Stimulated activated CD8-positive, alpha-beta memory T cell treated with anti-CD3 and anti-CD28 coated beads, Interleukin-15, amount 100 ng/mL, for 4 hours (primary cell): ENCODE data around the gene LRMDA.

ENCODE experiments used
- DNase-seq, 2 donors: peaks; one replicate each; pipeline ENCODE4 v3.0.0-alpha.2; 2020; ENCODE audit warnings: low read depth in 2 of 2

The LRMDA gene

DNA sequence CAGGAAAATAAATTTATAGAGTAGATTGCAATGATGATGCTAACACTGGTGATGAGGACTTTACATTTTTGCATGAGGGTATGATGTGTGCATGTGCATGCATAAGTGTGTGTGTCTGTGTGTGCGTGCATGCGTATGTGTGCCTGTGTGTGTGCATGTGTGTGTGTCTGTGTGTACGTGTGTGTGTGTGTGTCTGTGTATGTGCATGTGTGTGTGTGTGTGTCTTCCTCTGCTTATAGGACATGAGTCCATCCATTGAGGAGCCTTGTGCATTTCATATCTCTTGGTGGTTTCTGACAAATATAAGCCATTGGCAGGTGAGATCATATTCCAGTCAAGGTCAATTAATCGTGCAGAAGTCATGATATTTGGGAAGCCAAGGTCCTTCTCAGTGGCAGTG, 277.8 kb downstream of the LRMDA start:
- no peak for DNase-seq

GRCh38 chr10:75709811-75710210, 278.4 kb downstream of the LRMDA start:
- no peak for DNase-seq

GRCh38 chr10:75712242-75712880, 280.9 kb downstream of the LRMDA start:
- DNase-seq, result no peak

DNA sequence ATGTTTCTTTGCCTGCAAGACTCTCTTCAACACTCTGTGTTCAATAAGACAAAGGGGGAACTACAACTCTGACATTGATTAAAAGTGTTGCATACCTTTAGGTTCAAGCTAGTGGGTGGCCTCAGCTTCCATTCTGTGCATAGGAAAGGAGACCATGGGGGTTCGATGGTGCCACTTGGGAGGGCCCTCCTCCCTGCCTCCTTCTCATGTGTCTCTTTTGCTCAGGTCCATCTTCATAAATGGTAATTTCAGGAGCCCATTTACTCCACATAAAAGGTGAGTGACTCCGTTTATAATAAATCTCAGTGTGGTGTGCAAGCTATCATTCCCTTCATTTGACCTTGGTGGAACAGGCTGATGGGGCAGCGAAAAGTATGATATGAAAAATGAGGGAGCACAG, 285.1 kb downstream of the LRMDA start:
- DNase-seq, result no peak

GRCh38 chr10:75717126-75717916, 285.9 kb downstream of the LRMDA start:
- no peak for DNase-seq

DNA sequence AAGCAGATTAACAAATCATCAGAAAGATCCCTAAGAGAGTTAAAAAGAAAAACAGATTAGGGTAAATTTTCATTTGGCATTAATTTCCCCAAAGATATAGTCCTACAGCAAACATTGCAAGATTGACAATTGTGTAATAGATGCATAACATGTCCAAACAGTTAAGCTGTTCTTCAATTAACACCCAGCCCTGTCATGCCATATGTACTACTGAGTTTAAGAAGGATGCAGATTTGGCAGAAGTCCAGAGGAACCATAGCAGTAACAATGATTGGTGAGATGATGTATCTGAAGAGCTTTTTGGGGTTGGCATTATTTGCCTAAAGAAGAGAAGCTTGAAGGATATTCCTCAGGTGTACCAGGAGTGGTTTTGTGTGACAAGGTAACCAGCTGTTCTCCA, 287.6 kb downstream of the LRMDA start:
- DNase-seq, result no peak

DNA sequence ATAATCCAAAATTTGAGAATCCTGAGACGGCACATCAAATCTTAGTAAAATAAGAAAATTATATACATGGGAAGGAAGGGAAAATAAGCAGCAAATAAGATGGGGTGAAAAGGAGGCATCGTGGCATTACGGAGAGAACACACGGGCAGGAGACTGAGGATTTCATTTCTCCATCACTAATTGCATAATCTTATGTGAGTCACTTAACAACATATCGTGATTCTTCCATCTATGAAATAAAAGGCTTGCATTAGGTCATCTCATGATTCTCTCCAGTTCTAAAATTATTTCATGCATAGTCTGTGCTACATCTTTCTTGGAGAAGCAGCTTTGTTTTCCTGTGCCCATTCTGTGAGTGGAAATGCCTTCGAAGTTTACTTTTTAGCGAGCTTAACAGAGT, 288.7 kb downstream of the LRMDA start:
- no peak for DNase-seq

DNA sequence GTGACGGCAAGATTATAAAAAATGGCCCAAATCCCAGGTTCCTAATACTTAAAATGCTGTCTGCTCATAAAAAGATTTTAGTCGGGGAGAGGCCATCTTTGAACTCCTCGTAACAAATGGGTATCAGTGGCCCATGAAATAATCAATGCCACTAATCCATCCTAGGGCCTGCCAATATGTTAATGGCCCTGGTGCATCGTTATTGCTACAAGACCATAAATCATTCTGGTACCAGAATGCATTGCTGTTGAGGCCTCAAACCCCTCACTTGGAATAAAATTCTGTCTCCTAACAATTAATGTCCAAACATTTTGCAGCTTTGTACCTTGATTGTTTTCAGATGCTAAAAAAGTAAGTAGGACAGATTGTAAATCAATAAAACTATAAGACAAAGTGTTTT, 290.6 kb downstream of the LRMDA start:
- no peak for DNase-seq

- DNase-seq, result no peak
Measured at GRCh38 chr10:75722609-75723008, 291.2 kb downstream of the LRMDA start.

DNA sequence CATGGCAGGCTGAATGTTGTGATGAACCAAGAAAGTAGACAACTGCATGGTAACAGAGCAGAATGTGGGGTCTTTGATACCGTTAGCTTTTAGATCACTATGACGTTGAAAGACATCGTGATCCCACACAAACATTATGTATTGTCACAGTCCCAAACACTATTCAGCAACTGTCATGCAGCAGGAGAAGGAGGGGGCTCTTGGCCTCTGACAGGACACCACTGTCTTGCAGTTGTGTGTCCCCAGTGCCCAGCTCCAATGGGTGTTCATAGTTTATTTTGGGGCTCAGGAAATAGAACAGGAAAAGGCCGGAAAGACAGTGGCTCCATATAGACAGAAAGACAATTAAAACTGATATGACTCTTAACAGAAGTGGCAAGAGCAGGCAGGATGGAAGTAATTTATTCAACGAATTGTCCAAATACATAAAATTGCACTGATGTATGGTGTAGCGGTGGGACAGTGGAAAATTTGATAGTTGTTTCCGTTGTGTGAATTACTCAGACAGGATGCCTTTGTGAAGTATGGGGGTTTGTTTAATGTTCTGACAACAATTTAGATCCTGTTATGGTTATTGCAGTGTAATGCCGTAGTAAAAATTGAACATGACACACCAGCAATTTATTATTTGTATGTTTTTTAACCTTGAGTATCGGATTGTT, 292.0 kb downstream of the LRMDA start:
- no peak for DNase-seq

DNA sequence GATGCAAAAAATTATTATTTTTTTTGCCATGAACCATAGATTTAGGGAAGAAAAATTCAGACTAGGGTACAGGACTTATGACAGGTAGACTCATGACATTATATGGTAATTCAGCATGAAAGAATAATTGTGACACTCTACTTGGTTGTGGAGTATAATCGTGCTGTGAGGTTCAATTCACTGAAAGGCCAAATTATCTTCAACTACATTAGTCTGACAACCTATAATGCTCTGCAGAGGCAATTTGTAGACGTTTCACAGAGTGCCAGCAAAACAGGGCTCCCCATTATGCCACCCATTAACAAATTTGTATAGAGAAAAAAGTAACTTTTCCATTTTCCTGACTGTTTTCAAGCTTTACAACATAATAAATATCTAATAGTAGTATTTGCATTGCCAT, 292.6 kb downstream of the LRMDA start:
- no peak for DNase-seq

- DNase-seq, result no peak
Measured at GRCh38 chr10:75726522-75727483, 295.4 kb downstream of the LRMDA start.

DNA sequence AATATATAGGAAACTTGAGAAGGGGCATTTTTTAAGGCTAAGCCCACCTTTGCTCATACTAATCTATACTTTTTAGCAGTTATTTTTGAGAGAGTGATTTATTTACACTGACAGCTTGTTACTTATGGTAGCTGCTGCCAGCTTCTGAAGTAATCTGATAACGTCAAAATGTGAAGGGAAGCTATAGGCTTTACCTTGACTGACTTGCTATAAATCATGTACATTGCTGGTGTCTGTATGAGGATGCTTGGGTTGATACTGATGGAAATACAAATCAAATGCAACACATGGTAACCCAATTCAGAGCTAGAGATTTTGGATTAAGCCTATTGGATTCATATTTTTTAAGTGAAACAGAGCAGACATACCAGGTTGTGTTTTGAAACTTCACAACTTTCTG, 299.4 kb downstream of the LRMDA start:
- DNase-seq, result no peak

DNA sequence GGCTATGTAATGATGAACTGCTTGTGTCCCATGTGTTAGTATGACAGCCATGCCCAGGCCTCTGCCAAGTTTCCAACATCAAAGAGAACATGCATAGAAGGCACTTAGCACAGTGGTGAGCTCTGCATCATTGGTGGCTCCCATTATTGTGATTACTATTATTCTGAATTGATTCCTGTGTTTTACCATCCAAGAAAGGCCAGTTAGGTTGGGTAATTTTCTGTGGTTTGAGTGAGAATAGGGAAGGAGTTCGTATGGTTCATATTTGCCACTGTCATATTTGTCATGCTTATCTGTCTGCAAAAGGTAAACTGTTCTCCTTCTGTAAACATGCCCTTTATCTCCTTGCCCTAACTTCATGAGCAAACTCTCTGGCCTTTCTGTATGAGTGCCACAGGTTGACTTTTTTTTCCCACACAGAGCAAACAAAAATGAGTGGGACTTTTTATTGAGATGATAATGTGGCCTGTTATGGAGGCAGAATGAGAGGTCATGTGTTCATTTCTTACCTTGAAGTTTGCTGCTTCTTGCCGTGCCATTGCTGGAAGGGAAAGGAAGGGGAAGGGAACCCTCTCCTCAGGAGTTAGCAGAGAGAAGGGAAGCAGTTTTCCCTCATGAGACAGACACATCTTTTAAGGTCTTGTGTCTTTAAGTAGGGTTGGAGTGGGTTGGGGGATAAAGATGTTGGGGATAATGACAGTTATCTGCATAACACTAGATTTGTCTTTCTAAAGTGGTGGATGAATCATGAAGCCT, 301.9 kb downstream of the LRMDA start:
- no peak for DNase-seq

DNA sequence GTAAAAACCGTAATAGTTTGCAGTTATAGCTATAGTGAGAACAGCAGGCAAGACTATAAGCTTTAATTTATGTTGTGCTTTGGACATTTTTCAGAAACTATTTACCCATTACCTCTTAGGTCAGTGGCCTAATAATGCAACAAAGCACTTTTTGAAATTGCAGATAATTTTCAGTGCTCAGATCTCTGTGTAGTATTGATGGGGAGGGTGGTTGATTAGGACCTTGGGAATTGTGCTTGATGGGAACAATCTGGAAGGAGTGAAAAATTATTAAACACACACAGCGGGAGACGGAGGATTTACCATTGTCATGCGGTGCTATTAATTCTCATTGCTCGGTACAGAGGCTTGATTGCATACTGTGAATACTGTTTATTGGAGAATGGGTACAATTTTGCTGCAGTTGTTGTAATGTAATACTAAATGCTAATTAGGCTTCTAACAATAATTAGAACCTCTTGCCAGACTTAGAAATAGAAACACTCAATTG, 304.8 kb downstream of the LRMDA start:
- no peak for DNase-seq

DNA sequence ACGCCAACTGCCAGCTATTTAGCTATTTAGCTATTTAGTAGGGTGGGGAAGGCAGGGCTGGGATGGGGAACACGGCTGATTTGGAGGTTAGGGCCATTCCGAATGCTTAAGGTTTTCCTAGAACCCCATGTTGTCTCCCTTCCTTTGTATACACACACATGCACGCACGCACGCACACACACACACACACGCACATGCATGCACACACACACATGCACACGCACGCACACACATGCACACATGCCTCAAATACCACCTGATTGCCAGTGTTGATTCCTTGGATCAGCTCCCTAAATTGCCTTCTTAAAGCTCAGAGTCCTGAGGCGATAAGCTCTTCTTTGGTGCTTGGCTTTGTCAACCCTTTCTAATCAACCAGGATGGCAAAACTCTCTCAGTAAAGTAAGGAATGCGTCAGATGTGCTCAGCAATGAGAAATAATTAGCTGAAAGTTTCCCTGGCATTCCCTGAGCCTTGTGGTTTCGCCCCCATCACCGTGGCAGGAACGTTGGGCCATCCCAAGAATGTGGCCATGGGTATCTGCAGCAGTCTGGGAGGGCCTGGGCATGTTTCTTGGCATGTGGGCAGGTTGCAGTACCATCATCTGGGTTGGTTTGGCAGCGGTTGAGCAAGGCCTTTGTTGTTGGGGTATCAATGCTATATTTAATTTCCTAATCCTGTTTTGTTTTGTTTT, 305.6 kb downstream of the LRMDA start:
- no peak for DNase-seq

DNA sequence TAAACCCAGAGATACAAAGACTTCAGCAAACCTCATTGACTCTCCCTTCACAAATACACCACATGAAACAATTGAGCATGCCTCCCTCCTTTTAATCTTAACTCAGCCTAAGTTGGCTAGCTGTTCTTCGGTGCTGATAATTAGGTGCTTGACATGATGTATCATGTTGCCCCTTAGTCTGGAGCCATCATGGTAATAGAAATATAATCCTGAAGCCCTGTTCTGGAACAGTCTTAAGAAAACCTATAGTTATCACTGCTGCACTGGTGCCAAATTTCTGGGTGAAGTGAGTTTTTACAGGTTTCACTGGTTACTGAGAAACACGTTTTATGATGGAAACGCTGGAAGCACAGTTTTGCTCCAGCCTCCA, 306.1 kb downstream of the LRMDA start:
- DNase-seq, result no peak

DNA sequence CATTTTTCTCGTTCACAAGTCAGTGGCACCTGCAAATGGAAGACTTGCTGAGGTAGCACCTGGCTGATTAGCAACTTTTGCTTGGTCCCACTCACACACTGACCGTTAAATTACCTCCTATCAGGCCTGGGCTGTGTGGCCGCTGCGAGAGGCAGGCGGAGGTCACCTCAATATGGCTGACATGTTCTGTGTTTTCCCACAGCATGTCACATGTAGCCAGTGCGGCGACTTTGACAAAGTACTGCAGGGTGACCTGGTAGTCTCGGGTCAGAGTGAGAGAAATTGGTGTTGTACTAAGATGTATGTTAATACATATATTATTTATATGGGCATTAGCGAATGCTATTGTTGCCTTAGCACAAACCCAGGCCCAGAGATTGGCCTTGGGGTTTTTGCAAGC, 307.5 kb downstream of the LRMDA start:
- no peak for DNase-seq

DNA sequence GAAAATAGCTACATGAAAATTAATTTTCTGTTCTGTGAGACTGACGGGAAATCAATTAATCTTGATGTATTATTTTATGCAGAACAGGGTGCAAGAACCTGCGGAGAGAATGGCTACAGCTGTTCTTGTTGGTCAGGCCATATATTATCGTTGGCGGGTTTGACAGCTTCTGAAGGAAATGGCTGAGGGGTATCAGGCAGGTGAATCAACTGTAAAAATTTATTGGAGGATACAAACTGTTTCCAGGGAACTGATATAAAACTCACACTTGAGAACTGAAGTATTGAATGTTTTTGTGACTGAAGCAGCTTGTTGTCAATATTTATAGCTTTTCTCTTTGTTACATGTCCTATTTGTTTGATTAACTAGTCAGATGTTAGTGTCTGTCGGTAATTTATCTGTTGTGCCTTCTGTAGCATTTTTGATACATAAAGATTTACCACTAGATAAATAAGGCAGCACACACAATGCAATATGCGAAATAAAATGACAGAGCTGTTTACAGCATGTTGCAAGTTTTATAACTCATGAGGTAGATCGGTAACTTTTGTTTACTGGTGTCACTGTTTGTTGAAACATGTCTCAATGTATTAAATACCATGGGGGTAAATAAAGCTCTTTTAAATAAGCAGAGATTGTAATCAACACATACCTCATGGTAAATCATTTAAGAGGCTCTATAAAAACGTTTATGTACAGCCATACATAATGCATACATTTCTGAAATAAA, 308.2 kb downstream of the LRMDA start:
- no peak for DNase-seq

- no peak for DNase-seq
Measured at GRCh38 chr10:75740541-75740940, 309.1 kb downstream of the LRMDA start.
